ENCODE results near the gene TMEM132D.
"Not testable (repeated sequence)": the region's sequence is repeated elsewhere in the genome, so short reads cannot be mapped to it uniquely, and the experiment has no call there.

Gene TMEM132D

GRCh38 chr12:129903956-129904829, at the start of gene TMEM132D:
TSS of gene TMEM132D (minus strand) at chr12:129904025.
- no peak for FAIRE-seq

DNA sequence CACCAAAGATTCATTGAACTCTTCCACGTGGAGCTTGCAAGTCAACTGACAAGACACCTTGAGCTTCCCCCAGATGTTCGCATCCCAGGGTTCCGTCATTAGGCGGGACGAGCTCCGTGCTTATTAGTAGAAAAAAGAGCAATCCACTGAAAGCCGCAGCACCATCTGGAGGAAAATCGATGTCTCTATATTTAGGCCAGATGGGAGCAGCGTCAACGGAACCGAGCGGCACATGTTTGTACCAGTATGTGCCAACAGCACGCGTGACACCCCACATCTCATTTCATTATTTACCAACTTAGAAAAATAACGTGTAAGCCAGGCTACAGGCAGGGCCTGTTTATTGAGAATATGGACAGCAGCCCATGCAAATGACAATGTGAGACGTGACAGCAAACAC, 45.8 kb upstream of the TMEM132D start:
- no peak for FAIRE-seq

- FAIRE-seq: no peak
Observed at GRCh38 chr12:129941618-129942017, 37.8 kb upstream of the TMEM132D start.

GRCh38 chr12:129938089-129938488, 34.3 kb upstream of the TMEM132D start:
- no peak for FAIRE-seq

DNA sequence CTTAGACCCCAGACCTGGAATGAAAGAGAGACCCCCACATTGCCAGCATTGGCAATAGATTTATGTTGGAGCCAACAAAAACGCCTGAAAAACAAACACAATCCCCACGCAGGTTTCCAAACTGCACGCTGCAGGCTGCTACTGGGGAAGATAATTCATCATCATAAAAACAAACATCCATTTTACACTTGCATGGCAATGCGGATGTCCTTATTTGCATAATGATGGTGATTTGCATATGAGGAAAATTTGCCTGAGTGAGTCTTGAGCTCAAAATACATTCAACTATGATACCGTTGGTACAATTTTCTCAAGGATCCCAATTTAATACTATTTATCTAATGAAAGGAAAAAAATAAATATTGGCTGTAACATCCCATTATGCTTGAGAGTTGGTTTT, 33.6 kb upstream of the TMEM132D start:
- no peak for FAIRE-seq

DNA sequence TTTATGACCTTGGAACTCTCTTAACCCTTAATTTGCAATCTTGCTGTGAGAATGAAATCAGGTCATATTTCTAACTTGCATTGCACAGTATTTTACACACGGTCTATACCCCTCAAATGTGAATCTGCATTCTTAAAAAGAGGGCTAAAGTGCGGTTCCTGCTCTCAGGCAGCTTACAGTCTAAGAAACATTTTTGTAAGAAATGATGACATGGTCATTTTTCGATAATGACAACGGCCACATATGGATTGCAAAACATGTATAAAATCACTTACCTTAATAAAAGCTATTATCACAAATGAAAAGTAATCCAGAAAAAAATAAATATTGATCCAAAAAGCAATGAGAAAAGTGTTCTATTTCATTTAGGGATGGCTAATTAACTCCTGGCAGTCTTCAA, 24.8 kb upstream of the TMEM132D start:
- no peak for FAIRE-seq

- FAIRE-seq: no peak
Observed at GRCh38 chr12:129927316-129927900, 23.6 kb upstream of the TMEM132D start.

GRCh38 chr12:129911428-129912049, 7.7 kb upstream of the TMEM132D start:
- FAIRE-seq: no peak

DNA sequence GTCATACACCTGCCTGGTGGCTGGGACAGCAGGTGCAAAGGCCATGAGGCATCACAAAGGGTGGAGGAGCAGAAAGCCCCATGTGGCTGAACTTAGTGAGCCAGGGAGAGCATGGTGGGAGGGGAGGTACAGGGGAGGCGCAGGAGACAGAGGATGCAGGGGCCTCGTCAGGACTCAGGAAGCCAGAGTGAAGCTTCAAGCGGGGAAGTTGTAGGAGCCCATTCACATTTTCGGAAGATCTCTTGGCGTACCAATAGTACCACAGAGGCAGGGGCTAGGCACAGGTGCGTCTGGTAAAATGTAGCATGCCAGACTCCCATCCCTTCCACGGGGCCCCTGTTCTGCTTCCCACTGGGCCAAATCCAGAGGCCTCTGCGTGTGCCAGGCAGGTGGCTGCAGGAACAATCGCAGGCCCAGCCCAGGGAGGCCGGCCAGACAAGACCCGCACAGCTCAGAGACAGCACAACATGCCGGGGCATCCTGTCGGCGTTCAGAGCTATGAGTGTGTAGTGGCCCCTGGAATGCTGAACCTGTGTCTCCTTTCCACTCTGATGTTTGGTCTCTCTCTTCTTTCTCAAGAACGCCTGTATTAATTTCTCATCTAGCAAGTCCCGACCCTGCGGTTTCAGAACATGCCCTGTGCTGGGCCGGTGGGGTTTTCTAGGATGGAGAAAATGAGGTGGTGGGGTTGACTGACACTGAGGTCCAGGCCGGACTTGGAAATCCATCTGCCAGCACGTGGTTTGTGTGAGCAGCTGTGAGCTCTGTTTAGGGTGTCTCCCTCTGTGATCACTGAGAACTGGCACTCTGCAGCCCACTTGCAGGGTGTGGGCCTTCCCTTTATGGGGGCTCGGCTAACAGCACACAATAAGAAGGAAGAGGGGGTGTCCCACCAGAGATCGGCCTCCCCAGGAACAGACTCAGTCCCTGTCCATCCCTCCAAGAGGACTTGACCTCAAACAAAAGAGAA, 5.5 kb upstream of the TMEM132D start:
- no peak for FAIRE-seq

- no peak for FAIRE-seq
Observed at GRCh38 chr12:129903092-129903945, 506 bp downstream of the TMEM132D start.

GRCh38 chr12:129902371-129903091, 1.3 kb downstream of the TMEM132D start:
- no peak for FAIRE-seq

GRCh38 chr12:129901254-129901653, 2.6 kb downstream of the TMEM132D start:
- no peak for FAIRE-seq

GRCh38 chr12:129900306-129900705, 3.5 kb downstream of the TMEM132D start:
- FAIRE-seq: no peak

- FAIRE-seq: not testable (repeated sequence)
Observed at GRCh38 chr12:129899045-129899444, 4.8 kb downstream of the TMEM132D start.

DNA sequence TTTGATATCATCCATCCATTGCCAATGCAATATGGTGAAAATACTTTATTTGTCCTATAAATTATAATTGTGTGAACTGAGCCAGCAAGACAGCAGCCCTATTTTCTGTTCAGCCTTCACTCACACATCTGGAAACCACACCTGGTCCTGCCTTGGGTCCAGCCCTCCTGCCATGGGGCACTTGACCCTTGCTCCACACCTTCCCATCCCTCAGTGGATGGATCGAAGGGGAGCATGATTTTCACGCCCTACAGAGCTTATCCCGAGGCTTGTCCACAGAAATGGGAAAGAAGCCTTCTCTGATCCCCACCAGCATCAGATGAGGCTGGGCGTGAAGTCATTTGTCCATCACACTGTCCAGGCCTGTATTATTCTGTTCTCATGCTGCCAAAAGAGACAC, 10.1 kb downstream of the TMEM132D start:
- FAIRE-seq: no peak

DNA sequence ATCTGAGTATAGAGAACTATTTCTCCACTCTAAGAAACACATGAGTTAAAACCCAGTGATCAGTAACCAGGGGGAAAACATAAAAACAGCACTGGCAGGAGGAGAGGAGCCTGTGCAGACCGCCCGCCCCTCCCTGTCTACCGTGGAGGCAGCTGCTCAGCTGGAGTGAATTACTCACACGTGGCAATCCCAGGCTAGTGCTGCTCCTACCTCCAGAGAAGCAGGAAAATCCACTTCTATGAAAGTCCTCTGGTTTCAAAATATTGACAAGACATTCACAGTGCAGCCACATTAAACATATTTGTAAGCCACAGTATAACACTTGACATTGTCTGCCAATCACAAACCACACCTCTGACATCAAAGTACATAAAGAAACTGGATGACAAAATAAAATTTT, 16.7 kb downstream of the TMEM132D start:
- FAIRE-seq: no peak

GRCh38 chr12:129886541-129886940, 17.3 kb downstream of the TMEM132D start:
- FAIRE-seq: no peak

DNA sequence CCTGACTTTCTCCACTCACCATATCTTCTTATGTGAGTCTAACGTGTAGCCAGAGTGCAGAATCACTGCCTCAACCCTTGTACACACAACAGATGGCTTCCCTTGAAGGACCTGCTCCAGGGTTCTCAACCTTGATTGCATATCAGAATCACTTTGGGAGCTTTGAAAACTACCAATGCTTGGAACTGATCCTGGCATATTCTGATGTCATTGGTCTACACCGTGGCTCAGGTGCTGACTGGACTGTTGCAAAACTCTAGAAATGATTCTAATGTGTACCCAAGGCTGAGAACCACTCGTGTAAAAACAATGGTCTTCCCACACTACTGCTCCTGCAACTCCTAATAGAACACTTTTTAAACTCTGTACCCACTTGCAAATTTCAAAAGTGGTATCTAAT, 18.5 kb downstream of the TMEM132D start:
- FAIRE-seq: no peak

- no peak for FAIRE-seq
Observed at GRCh38 chr12:129877411-129877810, 26.4 kb downstream of the TMEM132D start.

GRCh38 chr12:129873833-129874208, 30.0 kb downstream of the TMEM132D start:
- no peak for FAIRE-seq
